K562 (cell line): ENCODE results near the gene SHB. TPM values are rescaled to one million over a fixed set of nuclear protein-coding genes. Genes with fewer than 3 reads are reported as not detected.

Experiments
- ATAC-seq: fragments of 200-7000 bp; cut with Tn5 transposase; 3 replicates; pipeline ENCODE4 v1.9.1; 2020; ENCODE audit warnings: moderate library complexity
- BruUV-seq: library from RNA; stranded (reverse); fragments of 400-500 nt; replicated peaks from 2 replicates; lab custom pipeline; 2021; lab: Mats Ljungman, UMichigan
- CTCF ChIA-PET: fragments of 300-600 bp; formaldehyde crosslinking; extraction: SDS; loops from one replicate; lab custom pipeline; 2021; ENCODE audit warnings: low intra/inter-chr PET ratio; lab: Yijun Ruan, JAX
- POLR2A ChIA-PET: fragments of 300-600, 350-650 bp; sonication (Branson Sonifier 250); formaldehyde crosslinking; extraction: SDS; loops from one replicate; lab custom pipeline; 2021; ENCODE audit warnings: antibody characterized with exemption, inconsistent platforms; lab: Yijun Ruan, JAX
- DNase-seq, 4 experiments: peaks; one replicate each; pipeline versions ENCODE4 v3.0.0 to v3.0.0-alpha.2; 2011 to 2018; ENCODE audit warnings: low spot score in 3 of 4, mixed read lengths in 3 of 4; ENCODE audit errors: extremely low read depth in 1 of 4
- FAIRE-seq: peaks from 2 replicates; lab custom pipeline; 2011; peaks lifted over from hg19 to GRCh38; lab: Jason Lieb, UNC
- H2AFZ ChIP-seq: 2 replicates; pipeline ENCODE4 v1.6.0; 2011; ENCODE audit warnings: low read depth, low read length, control low read depth, inconsistent platforms
- H3K27ac ChIP-seq: fragments of 200-600 bp; 3 replicates; pipeline ENCODE4 v1.8.0; 2011; ENCODE audit warnings: low read depth, mild to moderate bottlenecking, control low read depth, inconsistent platforms, low read length, moderate library complexity, mixed read lengths; ENCODE audit errors: extremely low read depth
- H3K27me3 ChIP-seq, 2 experiments: fragments of 300-600 bp in 1 of 2; 2 replicates in 1 of 2; 3 replicates in 1 of 2; pipeline versions ENCODE4 v1.6.0 to v1.8.0; 2011; ENCODE audit warnings: inconsistent platforms in 2 of 2, low read length in 2 of 2, mild to moderate bottlenecking in 1 of 2, mixed read lengths in 1 of 2, moderate library complexity in 1 of 2; ENCODE audit not compliant: control insufficient read depth in 2 of 2, insufficient read depth in 2 of 2
- H3K36me3 ChIP-seq: fragments of 300-600 bp; 3 replicates; pipeline ENCODE4 v1.8.0; 2011; ENCODE audit warnings: mild to moderate bottlenecking, low read length, inconsistent platforms; ENCODE audit not compliant: control insufficient read depth, insufficient read depth
- H3K4me1 ChIP-seq, 2 experiments: fragments of 200-600 bp in 1 of 2; replicated peaks in 1 of 2; 2 replicates in 1 of 2; 3 replicates in 1 of 2; pipeline versions ENCODE4 v1.5.1 to v1.8.0; 2011; ENCODE audit warnings: inconsistent platforms in 2 of 2, low read length in 2 of 2, mild to moderate bottlenecking in 1 of 2, mixed read lengths in 1 of 2, moderate library complexity in 1 of 2; ENCODE audit not compliant: control insufficient read depth in 2 of 2, insufficient read depth in 2 of 2
- H3K4me2 ChIP-seq: 2 replicates; pipeline ENCODE4 v1.6.1; 2011; ENCODE audit warnings: low read length, control low read depth, inconsistent platforms, mixed read lengths; ENCODE audit not compliant: insufficient read depth
- H3K4me3 ChIP-seq: fragments of 200-600 bp; sonication (generic), shearing (Covaris generic); 2 replicates; pipeline ENCODE4 v1.5.1; 2016; ENCODE audit warnings: control low read depth, inconsistent platforms
- H3K79me2 ChIP-seq: fragments of 200-600 bp; 3 replicates; pipeline ENCODE4 v1.8.0; 2011; ENCODE audit warnings: low read length, inconsistent platforms; ENCODE audit not compliant: control insufficient read depth, insufficient read depth
- H3K9ac ChIP-seq, 2 experiments: 2 replicates each; pipeline versions ENCODE4 v1.6.0 to v1.6.1; 2011; ENCODE audit warnings: low read depth in 2 of 2, low read length in 2 of 2, control low read depth in 1 of 2, inconsistent platforms in 1 of 2, mild to moderate bottlenecking in 1 of 2, mixed read lengths in 1 of 2; ENCODE audit not compliant: insufficient read depth in 1 of 2
- H3K9me1 ChIP-seq: one replicate; pipeline ENCODE4 v1.6.0; 2011; ENCODE audit warnings: inconsistent platforms, mild to moderate bottlenecking, low read length, moderate library complexity; ENCODE audit not compliant: control insufficient read depth, insufficient read depth
- H3K9me3 ChIP-seq: replicated peaks from 2 replicates; pipeline ENCODE4 v1.5.1; 2011; ENCODE audit warnings: low read depth, low read length, inconsistent platforms; ENCODE audit not compliant: control insufficient read depth, insufficient read depth
- H4K20me1 ChIP-seq: replicated peaks from 2 replicates; pipeline ENCODE4 v1.6.1; 2011; ENCODE audit warnings: low read length, inconsistent platforms, mixed read lengths; ENCODE audit not compliant: control insufficient read depth, insufficient read depth
- BRD4 ChIP-seq: fragments of 200-600 bp; sonication (generic); IDR thresholded peaks from 2 replicates; pipeline ENCODE4 v1.6.1; 2017; ENCODE audit warnings: inconsistent platforms
- BRD9 ChIP-seq: fragments of 450-650 bp; IDR thresholded peaks from 2 replicates; pipeline ENCODE4 v1.6.1; 2018; ENCODE audit warnings: low read depth; ENCODE audit not compliant: partially characterized antibody
- ETV5 ChIP-seq: sonication (generic); formaldehyde crosslinking; IDR thresholded peaks from 2 replicates; pipeline ENCODE4 v1.4.0; 2020; ENCODE audit warnings: low read depth, mild to moderate bottlenecking, missing genetic modification reagents
- FOXM1 ChIP-seq, 2 experiments: fragments of 450-650 bp in 1 of 2; sonication (generic) in 1 of 2; formaldehyde crosslinking in 1 of 2; IDR thresholded peaks; 2 replicates each; pipeline versions ENCODE4 v1.6.1 to v1.9.0; 2017 to 2022; ENCODE audit warnings: low read depth in 2 of 2, mild to moderate bottlenecking in 2 of 2, missing genetic modification reagents in 1 of 2, moderate library complexity in 1 of 2
- HDAC2 ChIP-seq: fragments of 450-650 bp; IDR thresholded peaks from 2 replicates; pipeline ENCODE4 v1.6.1; 2016; ENCODE audit warnings: mild to moderate bottlenecking
- MCM2 ChIP-seq: fragments of 450-650 bp; IDR thresholded peaks from 2 replicates; pipeline ENCODE4 v1.6.1; 2017; ENCODE audit warnings: low read depth, mild to moderate bottlenecking
- MEIS2 ChIP-seq: fragments of 450-650 bp; IDR thresholded peaks from 2 replicates; pipeline ENCODE4 v1.6.1; 2014; ENCODE audit warnings: mild to moderate bottlenecking; ENCODE audit not compliant: partially characterized antibody
- RCOR1 ChIP-seq, 2 experiments: IDR thresholded peaks; 2 replicates each; pipeline ENCODE4 v1.6.1; 2012; ENCODE audit warnings: low read depth in 2 of 2, low read length in 2 of 2, borderline replicate concordance in 1 of 2, improper control_type of control experiment in 1 of 2
- SAFB2 ChIP-seq: fragments of 200-400 bp; formaldehyde crosslinking; IDR thresholded peaks from 2 replicates; pipeline ENCODE4 v1.6.1; 2018; ENCODE audit warnings: borderline replicate concordance, low read length, low read depth, moderate library complexity; ENCODE audit not compliant: severe bottlenecking
- SMARCE1 ChIP-seq: fragments of 450-650 bp; IDR thresholded peaks from 2 replicates; pipeline ENCODE4 v1.7.1; 2016; ENCODE audit warnings: mild to moderate bottlenecking
- XRCC5 ChIP-seq: fragments of 200-400 bp; formaldehyde crosslinking; IDR thresholded peaks from 2 replicates; pipeline ENCODE4 v1.6.1; 2017; ENCODE audit warnings: low read depth, mild to moderate bottlenecking, low read length
- ZKSCAN8 ChIP-seq: fragments of 200-800 bp; sonication (Bioruptor generic); IDR thresholded peaks from 2 replicates; pipeline ENCODE4 v1.6.1; 2016; ENCODE audit warnings: missing genetic modification characterization, missing compliant biosample characterization
- ZNF143 ChIP-seq: sonication (generic); formaldehyde crosslinking; IDR thresholded peaks from 2 replicates; pipeline ENCODE4 v1.9.0; 2022; ENCODE audit warnings: mild to moderate bottlenecking, missing genetic modification reagents
- ZNF76 ChIP-seq: fragments of 250-450 bp; sonication (Bioruptor Pico); IDR thresholded peaks from 2 replicates; pipeline ENCODE4 v1.4.0; 2020; ENCODE audit warnings: mild to moderate bottlenecking, moderate library complexity, borderline replicate concordance
- whole genome bisulfite sequencing: fragments of 100-300 bp; shearing (Covaris generic); methylation state at CpG from one replicate; pipeline ENCODE4 v1.1.6; 2016; ENCODE audit warnings: low coverage, mixed read lengths; ENCODE audit not compliant: insufficient coverage; ENCODE audit errors: missing lambda C conversion rate; 5-methylcytosine and 5-hydroxymethylcytosine counted together
- in situ Hi-C: fragments of 300-500 bp; cut with MboI; formaldehyde crosslinking; loops from 4 replicates; pipeline ENCODE4 v1.15.0; 2018; ENCODE audit warnings: inconsistent platforms, mixed read lengths
- intact Hi-C: fragments of 100-400 bp; cut with micrococcal nuclease; formaldehyde crosslinking; loops from 2 replicates; pipeline ENCODE4 v1.14.2; 2022
- polyA plus RNA-seq, 8 experiments: library from polyadenylated mRNA; depleted of rRNA in 4 of 8; stranded (reverse) in 5 of 8; unstranded in 3 of 8; fragments of >200 nt; fragmentation: Nextera tagmentation in 2 of 8; fragmentation: Illumina TruSeq in 1 of 8; extraction: Ambion mirVana in 2 of 8; extraction: Trizol in 1 of 8; gene quantifications; 2 replicates each; pipeline versions ENCODE4 v1.2.1 to v1.2.3, GENCODE V29; 2011 to 2014; ENCODE audit warnings: inconsistent platforms in 1 of 8, missing spikeins in 1 of 8
- total RNA-seq, 7 experiments: library from RNA; depleted of rRNA in 6 of 7; stranded (reverse); fragments of >200 nt in 6 of 7; fragmentation: Illumina TruSeq in 2 of 7; extraction: Trizol in 2 of 7; gene quantifications; 2 replicates each; pipeline versions ENCODE4 v1.2.1 to v1.2.3, GENCODE V29; 2011 to 2021; ENCODE audit warnings: low replicate concordance in 1 of 7
- TF ChIP-seq, protein P1 (sequence below): fragments of 450-650 bp; formaldehyde crosslinking; IDR thresholded peaks from 2 replicates; pipeline ENCODE4 v1.4.0; 2020; ENCODE audit warnings: mild to moderate bottlenecking
- TF ChIP-seq, protein P2 (sequence below), 2 experiments: fragments of 250-450 bp in 1 of 2; fragments of 450-650 bp in 1 of 2; sonication (Bioruptor Pico) in 1 of 2; IDR thresholded peaks; 2 replicates each; pipeline versions ENCODE4 v1.6.1 to v1.8.0; 2016 to 2021; ENCODE audit warnings: mild to moderate bottlenecking in 2 of 2, moderate library complexity in 2 of 2, missing compliant biosample characterization in 1 of 2, missing genetic modification characterization in 1 of 2
- TF ChIP-seq, protein P3 (sequence below): fragments of 450-650 bp; IDR thresholded peaks from one replicate; pipeline ENCODE4 v1.6.1; 2018; ENCODE audit warnings: mild to moderate bottlenecking, moderate library complexity; ENCODE audit not compliant: partially characterized antibody

Gene SHB
- total and polyA plus RNA-seq, 9 of the 15 experiments (the other 6 are each of a cell fraction or from before 2014, with no cell fraction given): 0.78 to 16.0 (median 5.3) TPM

GRCh38 chr9:38038307-38039089 lies 30.5 kb downstream of the SHB start:
- FAIRE-seq (peak; percentile 62), DNase-seq (peak; percentile 70 to 82 (median 78)), ATAC-seq (peak; percentile 40)
- ChIA-PET POLR2A (interaction anchor here (0.6 to 2.3 kb wide), 8 partner anchors 9 to 322 kb away, joined by 3 to 11 read pairs (median 3); no protein-coding TSS in a partner anchor), CTCF (no interaction called here)
- 5% methylated on average over 15 of the region's 15 CpGs for WGBS
- H3K9me1 ChIP-seq: no peaks in the 10 kb centered on the region
- H3K36me3 ChIP-seq: no peaks in the 10 kb centered on the region
- no peaks in the 10 kb centered on the region for H3K9me3 ChIP-seq
- peak overlapping the region; percentile 61 to 83 for H3K9ac ChIP-seq
- peaks cover 55 to 58% of the 10 kb centered on the region in 2 experiments for H3K4me1 ChIP-seq
- H3K27me3 ChIP-seq: no peaks in the 10 kb centered on the region
- peak overlapping the region; percentile 41 for H2AFZ ChIP-seq
- H3K79me2 ChIP-seq: peaks cover 62% of the 10 kb centered on the region
- H3K4me2 ChIP-seq: peak overlapping the region; percentile 70
- H4K20me1 ChIP-seq: no peaks in the 10 kb centered on the region; the same call in 1 of the 2 replicates
- no TSS peak for BruUV-seq
- H3K27ac ChIP-seq: peak overlapping the region; percentile 89
- in situ Hi-C loops: no loop called here
- intact Hi-C loops: loop anchor here (2.0 kb wide), 1 partner anchor 28 kb away; no protein-coding TSS in a partner anchor
- no peak overlapping the region for H3K4me3 ChIP-seq
- TF ChIP-seq, protein P1, sequence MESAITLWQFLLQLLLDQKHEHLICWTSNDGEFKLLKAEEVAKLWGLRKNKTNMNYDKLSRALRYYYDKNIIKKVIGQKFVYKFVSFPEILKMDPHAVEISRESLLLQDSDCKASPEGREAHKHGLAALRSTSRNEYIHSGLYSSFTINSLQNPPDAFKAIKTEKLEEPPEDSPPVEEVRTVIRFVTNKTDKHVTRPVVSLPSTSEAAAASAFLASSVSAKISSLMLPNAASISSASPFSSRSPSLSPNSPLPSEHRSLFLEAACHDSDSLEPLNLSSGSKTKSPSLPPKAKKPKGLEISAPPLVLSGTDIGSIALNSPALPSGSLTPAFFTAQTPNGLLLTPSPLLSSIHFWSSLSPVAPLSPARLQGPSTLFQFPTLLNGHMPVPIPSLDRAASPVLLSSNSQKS (CRISPR knock-in tag): no peak
- TF ChIP-seq RCOR1 (IDR thresholded peaks at IDR 0.05; ENCODE audit: borderline replicate concordance in 1 of 2, low read depth in 2 of 2, low read length in 2 of 2) (peak; percentile 58 to 86; a peak in 3 of 4 replicates), HDAC2 (peak; percentile 90), MEIS2 (peak; percentile 56), MCM2 (no peak), XRCC5 (no peak), SMARCE1 (no peak), ZKSCAN8 (no peak), ZNF76 (no peak), BRD9 (peak; percentile 15), BRD4 (peak; percentile 26; the same call in 1 of the 2 replicates), ZNF143 (no peak), SAFB2 (no peak), FOXM1 (IDR thresholded peaks at IDR 0.05; ENCODE audit: low read depth) (no peak), FOXM1 (CRISPR knock-in tag; IDR thresholded peaks at IDR 0.05; ENCODE audit: low read depth) (no peak), ETV5 (CRISPR knock-in tag) (no peak)
- TF ChIP-seq, protein P2, sequence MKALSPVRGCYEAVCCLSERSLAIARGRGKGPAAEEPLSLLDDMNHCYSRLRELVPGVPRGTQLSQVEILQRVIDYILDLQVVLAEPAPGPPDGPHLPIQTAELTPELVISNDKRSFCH (CRISPR knock-in tag; IDR thresholded peaks at IDR 0.05): no peak
- TF ChIP-seq, protein P2 (tag; IDR thresholded peaks at IDR 0.05): no peak
- TF ChIP-seq, protein P3, sequence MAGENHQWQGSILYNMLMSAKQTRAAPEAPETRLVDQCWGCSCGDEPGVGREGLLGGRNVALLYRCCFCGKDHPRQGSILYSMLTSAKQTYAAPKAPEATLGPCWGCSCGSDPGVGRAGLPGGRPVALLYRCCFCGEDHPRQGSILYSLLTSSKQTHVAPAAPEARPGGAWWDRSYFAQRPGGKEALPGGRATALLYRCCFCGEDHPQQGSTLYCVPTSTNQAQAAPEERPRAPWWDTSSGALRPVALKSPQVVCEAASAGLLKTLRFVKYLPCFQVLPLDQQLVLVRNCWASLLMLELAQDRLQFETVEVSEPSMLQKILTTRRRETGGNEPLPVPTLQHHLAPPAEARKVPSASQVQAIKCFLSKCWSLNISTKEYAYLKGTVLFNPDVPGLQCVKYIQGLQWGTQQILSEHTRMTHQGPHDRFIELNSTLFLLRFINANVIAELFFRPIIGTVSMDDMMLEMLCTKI: no peak
